MM.1S (cell line): Measurements from ENCODE around the gene WDR70.

ENCODE experiments used
- DNase-seq: peaks from one replicate; pipeline ENCODE4 v3.0.0-alpha.2; 2015
- H2AFZ ChIP-seq: fragments of 300-600 bp; sonication (generic); 2 replicates; pipeline ENCODE4 v1.6.0; 2016; ENCODE audit warnings: antibody characterized with exemption, low read length
- H3F3A ChIP-seq: fragments of 300-600 bp; sonication (generic); 2 replicates; pipeline ENCODE4 v1.6.1; 2016; ENCODE audit warnings: mild to moderate bottlenecking, antibody characterized with exemption, low read length, moderate library complexity, mixed read lengths; ENCODE audit not compliant: insufficient read depth
- H3K27ac ChIP-seq: fragments of 300-600 bp; sonication (generic); 2 replicates; pipeline ENCODE4 v1.5.1; 2016; ENCODE audit warnings: mild to moderate bottlenecking, low read length
- H3K27me3 ChIP-seq: fragments of 300-600 bp; sonication (generic); replicated peaks from 2 replicates; pipeline ENCODE4 v1.6.0; 2016; ENCODE audit warnings: low read length; ENCODE audit not compliant: insufficient read depth
- H3K36me3 ChIP-seq: fragments of 300-600 bp; sonication (generic); replicated peaks from 2 replicates; pipeline ENCODE4 v1.6.1; 2016; ENCODE audit warnings: mild to moderate bottlenecking, low read length, mixed read lengths; ENCODE audit not compliant: insufficient read depth
- H3K4me1 ChIP-seq: fragments of 300-600 bp; sonication (generic); 2 replicates; pipeline ENCODE4 v1.6.1; 2016; ENCODE audit warnings: low read length, mixed read lengths
- H3K4me2 ChIP-seq: fragments of 300-600 bp; sonication (generic); 2 replicates; pipeline ENCODE4 v1.6.0; 2016; ENCODE audit warnings: low read depth, low read length
- H3K4me3 ChIP-seq: fragments of 300-600 bp; sonication (generic); 2 replicates; pipeline ENCODE4 v1.5.1; 2016; ENCODE audit warnings: low read length, mixed read lengths
- H3K79me2 ChIP-seq: fragments of 300-600 bp; sonication (generic); 2 replicates; pipeline ENCODE4 v1.6.1; 2016; ENCODE audit warnings: mixed run types, low read length, mixed read lengths
- H3K9ac ChIP-seq: fragments of 300-600 bp; sonication (generic); 2 replicates; pipeline ENCODE4 v1.6.1; 2016; ENCODE audit warnings: low read length, mixed read lengths
- H3K9me2 ChIP-seq: fragments of 300-600 bp; sonication (generic); replicated peaks from 2 replicates; pipeline ENCODE4 v1.6.1; 2016; ENCODE audit warnings: mild to moderate bottlenecking, low read length, mixed read lengths; ENCODE audit not compliant: insufficient read depth
- H3K9me3 ChIP-seq: fragments of 300-600 bp; sonication (generic); replicated peaks from 2 replicates; pipeline ENCODE4 v1.6.1; 2016; ENCODE audit warnings: mild to moderate bottlenecking, low read length, mixed read lengths; ENCODE audit not compliant: insufficient read depth
- H4K20me1 ChIP-seq: fragments of 300-600 bp; sonication (generic); 2 replicates; pipeline ENCODE4 v1.6.1; 2016; ENCODE audit warnings: mild to moderate bottlenecking, low read length, moderate library complexity, mixed read lengths; ENCODE audit not compliant: insufficient read depth
- CTCF ChIP-seq: fragments of 300-600 bp; sonication (generic); IDR thresholded peaks from 2 replicates; pipeline ENCODE4 v1.5.1; 2016; ENCODE audit warnings: antibody characterized with exemption, low read length, mixed read lengths
- EZH2 ChIP-seq: fragments of 300-600 bp; sonication (generic); optimal IDR thresholded peaks from 2 replicates; pipeline ENCODE3; 2017; ENCODE audit warnings: low read depth, mild to moderate bottlenecking, antibody characterized with exemption, low read length, mixed read lengths
- EZH2phosphoT487 ChIP-seq: fragments of 300-600 bp; sonication (generic); IDR thresholded peaks from 2 replicates; pipeline ENCODE4 v1.6.1; 2018; ENCODE audit warnings: antibody characterized with exemption, low read length

Gene WDR70

GRCh38 chr5:37575541-37576489 lies 196.7 kb downstream of the WDR70 start:
- Histone ChIP-seq H3K9me3 (no peaks in the 10 kb centered on the region), H3K36me3 (no peaks in the 10 kb centered on the region), H3K79me2 (no peaks in the 10 kb centered on the region), H3K4me2 (no peak overlapping the region), H3F3A (no peaks in the 10 kb centered on the region), H4K20me1 (no peaks in the 10 kb centered on the region), H3K27ac (no peak overlapping the region), H3K4me1 (no peaks in the 10 kb centered on the region), H3K4me3 (no peak overlapping the region), H3K9me2 (no peaks in the 10 kb centered on the region), H3K27me3 (no peaks in the 10 kb centered on the region), H2AFZ (no peak overlapping the region), H3K9ac (no peak overlapping the region)
- no peak for TF ChIP-seq EZH2phosphoT487
- no peak for TF ChIP-seq EZH2
- TF ChIP-seq CTCF: no peak
- no peak for DNase-seq

GRCh38 chr5:37576552-37576951 lies 197.4 kb downstream of the WDR70 start:
- no peak for DNase-seq
- H3K4me1 ChIP-seq: no peaks in the 10 kb centered on the region

GRCh38 chr5:37578176-37578575 lies 199.1 kb downstream of the WDR70 start:
- H3F3A ChIP-seq: no peaks in the 10 kb centered on the region
- no peaks in the 10 kb centered on the region for H4K20me1 ChIP-seq
- H3K9me3 ChIP-seq: no peaks in the 10 kb centered on the region
- no peak overlapping the region for H3K4me3 ChIP-seq
- no peak for TF ChIP-seq CTCF
- TF ChIP-seq EZH2: no peak
- TF ChIP-seq EZH2phosphoT487: no peak
- H3K27me3 ChIP-seq: no peaks in the 10 kb centered on the region
- no peak for DNase-seq
- no peaks in the 10 kb centered on the region for H3K4me1 ChIP-seq
- no peaks in the 10 kb centered on the region for H3K9me2 ChIP-seq
- no peak overlapping the region for H3K27ac ChIP-seq
- H3K79me2 ChIP-seq: no peaks in the 10 kb centered on the region
- H2AFZ ChIP-seq: no peak overlapping the region
- no peaks in the 10 kb centered on the region for H3K36me3 ChIP-seq
- H3K9ac ChIP-seq: no peak overlapping the region
- H3K4me2 ChIP-seq: no peak overlapping the region

More at GRCh38 chr5:37576552-37576951, 197.4 kb downstream of the WDR70 start:
- Histone ChIP-seq H3K9ac (no peak overlapping the region), H4K20me1 (no peaks in the 10 kb centered on the region), H3F3A (no peaks in the 10 kb centered on the region), H3K79me2 (no peaks in the 10 kb centered on the region), H3K27ac (no peak overlapping the region), H2AFZ (no peak overlapping the region), H3K9me2 (no peaks in the 10 kb centered on the region), H3K27me3 (no peaks in the 10 kb centered on the region), H3K36me3 (no peaks in the 10 kb centered on the region), H3K4me3 (no peak overlapping the region), H3K4me2 (no peak overlapping the region), H3K9me3 (no peaks in the 10 kb centered on the region)
- TF ChIP-seq EZH2phosphoT487 (no peak), CTCF (no peak), EZH2 (no peak)
